Subcutaneous adipose tissue (tissue), 4 donors: ENCODE measurements around the gene GABRB1. TPM values are rescaled to one million over a fixed set of nuclear protein-coding genes. Genes with fewer than 3 reads are reported as not detected.

Source experiments
- CTCF ChIP-seq: fragments of 450-650 bp; IDR thresholded peaks from one replicate; pipeline ENCODE4 v1.5.1; 2016; ENCODE audit warnings: low read depth, mild to moderate bottlenecking, control low read depth, antibody characterized with exemption, moderate library complexity
- total RNA-seq, 4 donors: library from RNA; depleted of rRNA; stranded (reverse); fragments of >200 nt; gene quantifications; one replicate each; pipeline ENCODE4 v1.1.0, GENCODE V29; 2016

Gene GABRB1
- total RNA-seq, 4 donors from 2014 or later: not detected

GRCh38 chr4:47238667-47239066 lies 207.3 kb downstream of the GABRB1 start:
- no peak for TF ChIP-seq CTCF

GRCh38 chr4:47239649-47240048 lies 208.3 kb downstream of the GABRB1 start:
- no peak for TF ChIP-seq CTCF

- TF ChIP-seq CTCF: no peak
Observed at GRCh38 chr4:47251348-47252135, 220.2 kb downstream of the GABRB1 start.

GRCh38 chr4:47263721-47264120 lies 232.4 kb downstream of the GABRB1 start:
- no peak for TF ChIP-seq CTCF

GRCh38 chr4:47270201-47270888 lies 239.0 kb downstream of the GABRB1 start:
- TF ChIP-seq CTCF: no peak

- no peak for TF ChIP-seq CTCF
Observed at GRCh38 chr4:47271291-47271690, 239.9 kb downstream of the GABRB1 start.

GRCh38 chr4:47274901-47275300 lies 243.5 kb downstream of the GABRB1 start:
- TF ChIP-seq CTCF: no peak
